NCI-H2171 (cell line): Measurements from ENCODE around the gene TMEM229B.

ENCODE experiments used
- DNase-seq: peaks from one replicate; lab custom pipeline; 2025; lab: John Stamatoyannopoulos, UW

TMEM229B gene

DNA sequence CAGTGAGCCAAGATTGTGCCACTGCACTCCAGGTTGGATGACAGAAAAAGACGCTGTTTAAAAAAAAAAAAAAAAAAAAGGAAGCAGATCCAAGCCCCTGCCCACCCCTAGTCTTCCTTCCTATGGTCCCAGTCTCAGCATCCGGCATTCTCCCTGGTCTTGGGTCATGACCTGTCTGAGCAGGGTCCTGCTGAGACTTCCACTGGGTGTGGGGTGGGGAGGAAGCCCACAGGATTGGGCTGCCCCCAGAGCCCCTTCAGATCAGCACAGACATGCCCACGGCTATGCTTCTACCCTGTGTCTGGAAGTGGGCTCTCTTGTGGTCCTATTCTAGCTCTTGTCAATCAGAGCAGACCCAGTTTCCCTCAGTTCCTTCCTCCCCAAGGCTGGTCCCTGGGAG, 64.0 kb downstream of the TMEM229B start:
- no peak for DNase-seq

DNA sequence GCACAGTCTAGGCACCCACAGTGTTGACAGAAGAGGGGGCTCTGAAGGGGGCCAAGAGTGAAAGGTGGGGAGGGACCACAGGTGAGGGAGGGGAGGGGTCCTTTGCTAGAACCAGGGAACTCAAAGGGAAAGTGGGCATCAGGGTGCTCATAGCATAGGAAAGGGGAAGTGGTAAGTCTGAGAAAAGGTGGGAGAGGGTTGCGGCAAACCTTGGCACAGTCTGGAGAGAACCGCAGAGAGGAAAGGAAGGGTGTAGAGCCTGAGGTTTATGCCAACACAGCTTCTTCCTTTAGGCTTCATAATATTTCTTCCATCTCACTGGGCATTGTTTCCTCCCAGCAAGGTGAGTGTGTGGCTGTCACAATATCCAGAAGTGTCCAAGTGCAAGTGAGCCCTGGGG, 65.1 kb downstream of the TMEM229B start:
- no peak for DNase-seq

DNA sequence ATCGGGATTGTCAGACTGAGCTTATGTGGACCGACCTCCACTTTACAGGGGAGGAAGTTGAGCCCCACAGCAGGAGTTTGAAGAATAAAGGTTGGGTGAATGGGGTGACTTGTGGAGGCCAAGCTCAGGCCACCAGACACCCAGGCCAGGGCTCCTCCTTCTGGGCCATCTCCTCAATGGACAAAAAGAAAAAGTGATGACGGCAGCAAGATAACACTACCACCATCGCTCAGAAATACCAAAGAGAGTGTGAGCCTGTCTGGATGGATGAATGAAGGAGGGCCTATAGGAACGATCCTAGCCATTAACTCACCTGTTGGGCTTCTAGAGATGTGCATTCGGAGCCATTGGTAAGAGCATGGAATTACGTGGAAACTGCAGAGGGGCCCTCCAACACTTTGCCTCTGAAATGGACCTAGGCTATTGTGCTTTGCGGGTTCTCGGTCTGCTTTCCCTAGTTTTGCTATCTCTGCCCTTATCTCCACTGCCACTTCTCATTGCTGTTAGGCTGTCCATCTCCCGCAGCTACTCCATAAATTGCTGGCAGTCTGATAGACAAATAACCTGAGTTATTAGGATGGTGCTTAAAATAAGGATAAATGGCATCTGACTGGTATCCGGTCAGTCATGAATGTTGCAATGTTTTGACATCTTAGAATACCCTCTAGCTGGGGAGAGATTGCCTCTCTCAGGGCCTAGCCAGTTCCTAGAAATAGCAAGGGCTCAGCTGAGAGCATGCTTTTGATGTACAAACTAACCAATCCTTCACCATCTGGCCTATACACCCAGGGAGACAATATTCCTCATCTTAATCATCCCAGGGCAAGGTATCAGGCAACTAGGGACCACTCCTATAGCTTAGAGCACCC, 66.9 kb downstream of the TMEM229B start:
- DNase-seq, result no peak
